ENCODE measurements around the gene CXXC5.

Gene CXXC5

GRCh38 chr5:139651853-139652787 is 4.0 kb downstream of the CXXC5 start:
- peak; percentile 34 for DNase-seq

- DNase-seq: no peak
Measured at GRCh38 chr5:139652788-139653241, 4.7 kb downstream of the CXXC5 start.

GRCh38 chr5:139653616-139654015 is 5.5 kb downstream of the CXXC5 start:
- no peak for DNase-seq

- no peak for DNase-seq
Measured at GRCh38 chr5:139654464-139654863, 6.3 kb downstream of the CXXC5 start.

GRCh38 chr5:139654871-139655491 is 6.8 kb downstream of the CXXC5 start:
- no peak for DNase-seq

- no peak for DNase-seq
Measured at GRCh38 chr5:139655727-139656271, 7.7 kb downstream of the CXXC5 start.

- no peak for DNase-seq
Measured at GRCh38 chr5:139657363-139658321, 9.5 kb downstream of the CXXC5 start.

GRCh38 chr5:139658501-139658927 is 10.4 kb downstream of the CXXC5 start:
- DNase-seq: no peak

- no peak for DNase-seq
Measured at GRCh38 chr5:139658928-139659667, 10.9 kb downstream of the CXXC5 start.

GRCh38 chr5:139659695-139660101 is 11.5 kb downstream of the CXXC5 start:
- DNase-seq: no peak

- DNase-seq: no peak
Measured at GRCh38 chr5:139660105-139660922, 12.2 kb downstream of the CXXC5 start.

GRCh38 chr5:139660923-139661814 is 13.0 kb downstream of the CXXC5 start:
- no peak for DNase-seq

GRCh38 chr5:139662617-139663016 is 14.5 kb downstream of the CXXC5 start:
- no peak for DNase-seq

GRCh38 chr5:139663207-139664085 is 15.3 kb downstream of the CXXC5 start:
- DNase-seq: no peak

GRCh38 chr5:139664086-139664693 is 16.0 kb downstream of the CXXC5 start:
- DNase-seq: no peak

GRCh38 chr5:139664727-139665351 is 16.7 kb downstream of the CXXC5 start:
- no peak for DNase-seq

GRCh38 chr5:139665626-139666025 is 17.5 kb downstream of the CXXC5 start:
- no peak for DNase-seq

- DNase-seq: no peak
Measured at GRCh38 chr5:139666551-139666950, 18.4 kb downstream of the CXXC5 start.
